Trophoblast cell (in vitro differentiated cells and primary cell): ENCODE data around the gene GIT1.

Source experiments
- DNase-seq, 2 donors: peaks; one replicate each; pipeline ENCODE4 v3.0.0-alpha.2; 2016
- H2AFZ ChIP-seq: 2 replicates; pipeline ENCODE4 v1.6.1; 2013; ENCODE audit warnings: low read length, moderate library complexity, mild to moderate bottlenecking; ENCODE audit not compliant: insufficient read depth, poor library complexity
- H2AK5ac ChIP-seq: 2 replicates; pipeline ENCODE4 v1.6.1; 2013; ENCODE audit warnings: mild to moderate bottlenecking, low read length
- H2BK120ac ChIP-seq: 2 replicates; pipeline ENCODE4 v1.6.1; 2013; ENCODE audit warnings: low read length, mild to moderate bottlenecking, moderate library complexity; ENCODE audit not compliant: insufficient read depth, poor library complexity
- H2BK12ac ChIP-seq: 2 replicates; pipeline ENCODE4 v1.6.1; 2013; ENCODE audit warnings: mild to moderate bottlenecking, low read length, moderate library complexity
- H2BK5ac ChIP-seq: 2 replicates; pipeline ENCODE4 v1.6.1; 2013; ENCODE audit warnings: low read length, low read depth, moderate library complexity, mild to moderate bottlenecking; ENCODE audit not compliant: poor library complexity
- H3K14ac ChIP-seq: 2 replicates; pipeline ENCODE4 v1.6.1; 2013; ENCODE audit warnings: mild to moderate bottlenecking, low read length
- H3K18ac ChIP-seq: 2 replicates; pipeline ENCODE4 v1.6.1; 2013; ENCODE audit warnings: mild to moderate bottlenecking, low read length
- H3K23ac ChIP-seq: 2 replicates; pipeline ENCODE4 v1.6.1; 2013; ENCODE audit warnings: low read length
- H3K27ac ChIP-seq: 2 replicates; pipeline ENCODE4 v1.5.1; 2013; ENCODE audit warnings: low read depth, mild to moderate bottlenecking, inconsistent platforms, low read length, moderate library complexity
- H3K27me3 ChIP-seq: 2 replicates; pipeline ENCODE4 v1.6.1; 2013; ENCODE audit warnings: inconsistent platforms, mild to moderate bottlenecking, low read length, moderate library complexity; ENCODE audit not compliant: insufficient read depth
- H3K36me3 ChIP-seq, 2 experiments: 1 replicate in 1 of 2; 2 replicates in 1 of 2; pipeline ENCODE4 v1.6.1; 2013; ENCODE audit warnings: low read length in 2 of 2, mild to moderate bottlenecking in 2 of 2, moderate library complexity in 1 of 2; ENCODE audit not compliant: insufficient read depth in 2 of 2, control insufficient read depth in 1 of 2
- H3K4ac ChIP-seq: 2 replicates; pipeline ENCODE4 v1.6.1; 2013; ENCODE audit warnings: low read depth, mild to moderate bottlenecking, low read length, moderate library complexity
- H3K4me1 ChIP-seq, 2 experiments: 1 replicate in 1 of 2; 2 replicates in 1 of 2; pipeline ENCODE4 v1.6.1; 2013; ENCODE audit warnings: low read length in 2 of 2, mild to moderate bottlenecking in 2 of 2, moderate library complexity in 1 of 2; ENCODE audit not compliant: insufficient read depth in 2 of 2, control insufficient read depth in 1 of 2
- H3K4me2 ChIP-seq: 2 replicates; pipeline ENCODE4 v1.6.1; 2013; ENCODE audit warnings: inconsistent platforms, mild to moderate bottlenecking, low read length, moderate library complexity
- H3K4me3 ChIP-seq: 2 replicates; pipeline ENCODE4 v1.5.1; 2013; ENCODE audit warnings: mild to moderate bottlenecking, low read depth, low read length, inconsistent platforms
- H3K79me1 ChIP-seq: one replicate; pipeline ENCODE4 v1.6.1; 2013; ENCODE audit warnings: low read length
- H3K79me2 ChIP-seq: 2 replicates; pipeline ENCODE4 v1.6.1; 2013; ENCODE audit warnings: low read length, mild to moderate bottlenecking; ENCODE audit not compliant: control insufficient read depth, insufficient read depth, poor library complexity
- H3K9ac ChIP-seq: 2 replicates; pipeline ENCODE4 v1.6.1; 2013; ENCODE audit warnings: mild to moderate bottlenecking, low read length
- H3K9me3 ChIP-seq: 2 replicates; pipeline ENCODE4 v1.6.1; 2013; ENCODE audit warnings: low read depth, mild to moderate bottlenecking, control low read depth, inconsistent platforms, low read length; ENCODE audit not compliant: insufficient read depth
- H4K12ac ChIP-seq: 2 replicates; pipeline ENCODE4 v1.6.1; 2013; ENCODE audit warnings: low read depth, mild to moderate bottlenecking, low read length, moderate library complexity
- H4K8ac ChIP-seq: 2 replicates; pipeline ENCODE4 v1.6.1; 2013; ENCODE audit warnings: low read depth, mild to moderate bottlenecking, low read length, moderate library complexity
- H4K91ac ChIP-seq: one replicate; pipeline ENCODE4 v1.6.1; 2013; ENCODE audit warnings: low read depth, mild to moderate bottlenecking, low read length, moderate library complexity
- WGBS: extraction: QIAGEN DNeasy Blood & Tissue Kit; methylation state at CpG from one replicate; pipeline ENCODE4 v1.1.7; 2013; ENCODE audit warnings: missing lambda C conversion rate; ENCODE audit not compliant: insufficient read length, insufficient coverage; ENCODE audit errors: extremely low coverage; 5-methylcytosine and 5-hydroxymethylcytosine counted together

Gene GIT1

GRCh38 chr17:29577385-29578211 lies 11.8 kb downstream of the GIT1 start:
- no peaks in the 10 kb centered on the region for H3K27me3 ChIP-seq
- H3K4ac ChIP-seq, result no peak overlapping the region
- no peak overlapping the region for H3K27ac ChIP-seq
- no peaks in the 10 kb centered on the region for H3K9me3 ChIP-seq
- no peak overlapping the region for H4K8ac ChIP-seq
- H2AK5ac ChIP-seq, result no peak overlapping the region
- WGBS, result no CpG with 5 or more reads among the region's 22 CpGs
- DNase-seq, result no peak
- H3K79me1 ChIP-seq, result no peaks in the 10 kb centered on the region
- H3K36me3 ChIP-seq, result peaks cover 72 to 80% of the 10 kb centered on the region in 2 experiments
- no peak overlapping the region for H3K23ac ChIP-seq
- H2AFZ ChIP-seq, result no peak overlapping the region
- H3K4me2 ChIP-seq, result no peak overlapping the region
- H3K18ac ChIP-seq, result no peak overlapping the region
- H4K12ac ChIP-seq, result no peak overlapping the region
- H2BK12ac ChIP-seq, result no peak overlapping the region
- H2BK120ac ChIP-seq, result no peak overlapping the region
- H3K79me2 ChIP-seq, result no peaks in the 10 kb centered on the region
- H2BK5ac ChIP-seq, result no peak overlapping the region
- no peak overlapping the region for H4K91ac ChIP-seq
- no peak overlapping the region for H3K4me3 ChIP-seq
- no peaks in the 10 kb centered on the region for H3K4me1 ChIP-seq
- H3K14ac ChIP-seq, result no peak overlapping the region
- H3K9ac ChIP-seq, result no peak overlapping the region

GRCh38 chr17:29577001-29577370 lies 12.5 kb downstream of the GIT1 start:
- no peak overlapping the region for H4K91ac ChIP-seq
- no peak overlapping the region for H2BK120ac ChIP-seq
- no peaks in the 10 kb centered on the region for H3K4me1 ChIP-seq
- H3K9me3 ChIP-seq, result no peaks in the 10 kb centered on the region
- no peak for DNase-seq
- no peak overlapping the region for H3K4me3 ChIP-seq
- no CpG with 5 or more reads among the region's 9 CpGs for WGBS
- no peak overlapping the region for H4K12ac ChIP-seq
- peaks cover 69 to 74% of the 10 kb centered on the region in 2 experiments for H3K36me3 ChIP-seq
- H3K9ac ChIP-seq, result no peak overlapping the region
- no peak overlapping the region for H3K4me2 ChIP-seq
- H3K79me1 ChIP-seq, result no peaks in the 10 kb centered on the region
- H3K4ac ChIP-seq, result no peak overlapping the region
- no peak overlapping the region for H3K14ac ChIP-seq
- H3K23ac ChIP-seq, result no peak overlapping the region
- H4K8ac ChIP-seq, result no peak overlapping the region
- H2BK12ac ChIP-seq, result no peak overlapping the region
- no peak overlapping the region for H3K27ac ChIP-seq
- no peaks in the 10 kb centered on the region for H3K27me3 ChIP-seq
- no peak overlapping the region for H2AFZ ChIP-seq
- no peaks in the 10 kb centered on the region for H3K79me2 ChIP-seq
- no peak overlapping the region for H3K18ac ChIP-seq
- no peak overlapping the region for H2AK5ac ChIP-seq
- no peak overlapping the region for H2BK5ac ChIP-seq

- no peak for DNase-seq
- H3K27me3 ChIP-seq, result no peaks in the 10 kb centered on the region
- H3K9me3 ChIP-seq, result peaks cover 2% of the 10 kb centered on the region
- no peak overlapping the region for H2BK120ac ChIP-seq
- H2BK12ac ChIP-seq, result no peak overlapping the region
- H3K4me3 ChIP-seq, result no peak overlapping the region
- no peak overlapping the region for H3K23ac ChIP-seq
- H3K36me3 ChIP-seq, result peaks cover 69 to 74% of the 10 kb centered on the region in 2 experiments
- H3K79me1 ChIP-seq, result no peaks in the 10 kb centered on the region
- no peak overlapping the region for H4K91ac ChIP-seq
- no peak overlapping the region for H4K12ac ChIP-seq
- H3K4me2 ChIP-seq, result no peak overlapping the region
- no peak overlapping the region for H3K27ac ChIP-seq
- H2BK5ac ChIP-seq, result no peak overlapping the region
- no peak overlapping the region for H2AK5ac ChIP-seq
- WGBS, result no CpG with 5 or more reads among the region's 37 CpGs
- H3K79me2 ChIP-seq, result no peaks in the 10 kb centered on the region
- H3K4ac ChIP-seq, result no peak overlapping the region
- H4K8ac ChIP-seq, result no peak overlapping the region
- no peak overlapping the region for H3K14ac ChIP-seq
- H3K18ac ChIP-seq, result no peak overlapping the region
- H3K9ac ChIP-seq, result no peak overlapping the region
- H3K4me1 ChIP-seq, result no peaks in the 10 kb centered on the region
- H2AFZ ChIP-seq, result no peak overlapping the region
Measured at GRCh38 chr17:29576214-29577000, 13.0 kb downstream of the GIT1 start.

GRCh38 chr17:29575511-29576213 lies 13.8 kb downstream of the GIT1 start:
- Histone ChIP-seq H3K36me3 (peaks cover 63 to 72% of the 10 kb centered on the region in 2 experiments), H2BK5ac (no peak overlapping the region), H4K12ac (no peak overlapping the region), H2AFZ (no peak overlapping the region), H3K4me1 (peaks cover 0 to under 1% of the 10 kb centered on the region in 2 experiments), H3K18ac (no peak overlapping the region), H3K79me2 (no peaks in the 10 kb centered on the region), H3K4me2 (no peak overlapping the region), H3K27me3 (no peaks in the 10 kb centered on the region), H2BK12ac (no peak overlapping the region), H3K23ac (no peak overlapping the region), H3K9ac (no peak overlapping the region), H4K91ac (no peak overlapping the region), H3K27ac (no peak overlapping the region), H3K4ac (no peak overlapping the region), H2AK5ac (no peak overlapping the region), H3K9me3 (peaks cover 2% of the 10 kb centered on the region), H4K8ac (no peak overlapping the region), H3K14ac (no peak overlapping the region), H3K79me1 (no peaks in the 10 kb centered on the region), H3K4me3 (no peak overlapping the region), H2BK120ac (no peak overlapping the region)
- no peak for DNase-seq
- no CpG with 5 or more reads among the region's 28 CpGs for WGBS
